K562 (cell line): Measurements from ENCODE around the gene PHLDA3. TPM values are rescaled to one million over a fixed set of nuclear protein-coding genes. Genes with fewer than 3 reads are reported as not detected.

Experiments
- ATF3 ChIP-seq, 2 experiments: fragments of 450-650 bp in 1 of 2; sonication (generic) in 1 of 2; formaldehyde crosslinking in 1 of 2; IDR thresholded peaks in 1 of 2; conservative IDR thresholded peaks in 1 of 2; 2 replicates each; pipeline versions ENCODE4 v1.6.1 to v1.8.1; 2016 to 2023; ENCODE audit warnings: mild to moderate bottlenecking in 2 of 2, moderate library complexity in 2 of 2, inconsistent platforms in 1 of 2, missing genetic modification reagents in 1 of 2
- ATF7 ChIP-seq: fragments of 450-650 bp; IDR thresholded peaks from 2 replicates; pipeline ENCODE4 v1.7.1; 2014; ENCODE audit warnings: mild to moderate bottlenecking, moderate library complexity
- CREBBP ChIP-seq: IDR thresholded peaks from one replicate; pipeline ENCODE4 v1.6.1; 2012; ENCODE audit warnings: low read depth, mild to moderate bottlenecking, control low read depth, inconsistent platforms, low read length
- CXXC5 ChIP-seq: fragments of 250-450 bp; sonication (Bioruptor Pico); IDR thresholded peaks from 2 replicates; pipeline ENCODE4 v1.8.0; 2022; ENCODE audit warnings: inconsistent platforms, mild to moderate bottlenecking, moderate library complexity
- DLX4 ChIP-seq: fragments of 250-450 bp; sonication (Bioruptor Pico); IDR thresholded peaks from 2 replicates; pipeline ENCODE4 v1.6.1; 2021; ENCODE audit warnings: mild to moderate bottlenecking
- E2F4 ChIP-seq: sonication (generic); formaldehyde crosslinking; IDR thresholded peaks from 2 replicates; pipeline ENCODE4 v1.8.0; 2022; ENCODE audit warnings: mild to moderate bottlenecking, low read depth, missing genetic modification reagents
- FOXA3 ChIP-seq, 2 experiments: fragments of 450-650 bp in 1 of 2; sonication (generic) in 1 of 2; formaldehyde crosslinking; IDR thresholded peaks in 1 of 2; conservative IDR thresholded peaks in 1 of 2; 2 replicates each; pipeline versions ENCODE4 v1.4.0 to v1.8.0; 2020 to 2022; ENCODE audit warnings: mild to moderate bottlenecking in 2 of 2, missing genetic modification reagents in 1 of 2
- HEY1 ChIP-seq: fragments of 250-450 bp; sonication (Bioruptor Pico); IDR thresholded peaks from 2 replicates; pipeline ENCODE4 v1.5.0; 2020; ENCODE audit warnings: mild to moderate bottlenecking, moderate library complexity, borderline replicate concordance
- HSF4 ChIP-seq: fragments of 250-450 bp; sonication (Bioruptor Pico); IDR thresholded peaks from 2 replicates; pipeline ENCODE4 v2.1.2; 2022; ENCODE audit warnings: mild to moderate bottlenecking, moderate library complexity, borderline replicate concordance
- MBD1 ChIP-seq: fragments of 250-450 bp; sonication (Bioruptor Pico); IDR thresholded peaks from 2 replicates; pipeline ENCODE4 v1.8.0; 2022; ENCODE audit warnings: inconsistent platforms
- NONO ChIP-seq, 2 experiments: fragments of 200-400 bp in 1 of 2; fragments of 450-650 bp in 1 of 2; formaldehyde crosslinking in 1 of 2; IDR thresholded peaks; 2 replicates each; pipeline ENCODE4 v1.6.1; 2017; ENCODE audit warnings: low read depth in 2 of 2, mild to moderate bottlenecking in 2 of 2, moderate library complexity in 2 of 2, low read length in 1 of 2
- POLR2A ChIP-seq: fragments of 450-650 bp; conservative IDR thresholded peaks from 2 replicates; pipeline ENCODE4 v1.6.1; 2016
- PYGO2 ChIP-seq: fragments of 450-650 bp; IDR thresholded peaks from 2 replicates; pipeline ENCODE4 v1.6.1; 2016; ENCODE audit warnings: mild to moderate bottlenecking, missing genetic modification characterization, moderate library complexity, missing compliant biosample characterization
- RAD51 ChIP-seq: fragments of 450-650 bp; IDR thresholded peaks from 2 replicates; pipeline ENCODE4 v1.7.1; 2016; ENCODE audit warnings: low read depth, mild to moderate bottlenecking, borderline replicate concordance
- TCF3 ChIP-seq: sonication (generic); formaldehyde crosslinking; IDR thresholded peaks from 2 replicates; pipeline ENCODE4 v1.4.0; 2020; ENCODE audit warnings: mild to moderate bottlenecking, missing genetic modification reagents
- TOE1 ChIP-seq, 2 experiments: fragments of 450-650 bp in 1 of 2; sonication (generic) in 1 of 2; formaldehyde crosslinking in 1 of 2; IDR thresholded peaks; 2 replicates each; pipeline versions ENCODE4 v1.7.1 to v1.8.0; 2016 to 2022; ENCODE audit warnings: borderline replicate concordance in 2 of 2, mild to moderate bottlenecking in 2 of 2, antibody characterized with exemption in 1 of 2, inconsistent platforms in 1 of 2, low read depth in 1 of 2, missing genetic modification reagents in 1 of 2, moderate library complexity in 1 of 2
- ZBTB8A ChIP-seq: fragments of 450-650 bp; IDR thresholded peaks from 2 replicates; pipeline ENCODE4 v1.6.1; 2018; ENCODE audit warnings: mild to moderate bottlenecking, moderate library complexity; ENCODE audit not compliant: partially characterized antibody
- ZBTB9 ChIP-seq: fragments of 450-650 bp; formaldehyde crosslinking; IDR thresholded peaks from 2 replicates; pipeline ENCODE4 v1.4.0; 2020; ENCODE audit warnings: mild to moderate bottlenecking, moderate library complexity
- ZNF124 ChIP-seq: sonication (generic); formaldehyde crosslinking; IDR thresholded peaks from 2 replicates; pipeline ENCODE4 v1.8.1; 2022; ENCODE audit warnings: missing genetic modification reagents
- ZNF212 ChIP-seq: fragments of 450-650 bp; formaldehyde crosslinking; IDR thresholded peaks from 2 replicates; pipeline ENCODE4 v1.4.0; 2020; ENCODE audit warnings: mild to moderate bottlenecking
- ZNF589 ChIP-seq: fragments of 200-800 bp; sonication (Bioruptor generic); IDR thresholded peaks from 2 replicates; pipeline ENCODE4 v1.6.1; 2016; ENCODE audit warnings: low read depth, missing genetic modification characterization, missing compliant biosample characterization
- polyA plus RNA-seq, 8 experiments: library from polyadenylated mRNA; depleted of rRNA in 4 of 8; stranded (reverse) in 5 of 8; unstranded in 3 of 8; fragments of >200 nt; fragmentation: Nextera tagmentation in 2 of 8; fragmentation: Illumina TruSeq in 1 of 8; extraction: Ambion mirVana in 2 of 8; extraction: Trizol in 1 of 8; gene quantifications; 2 replicates each; pipeline versions ENCODE4 v1.2.1 to v1.2.3, GENCODE V29; 2011 to 2014; ENCODE audit warnings: inconsistent platforms in 1 of 8, missing spikeins in 1 of 8
- total RNA-seq, 7 experiments: library from RNA; depleted of rRNA in 6 of 7; stranded (reverse); fragments of >200 nt in 6 of 7; fragmentation: Illumina TruSeq in 2 of 7; extraction: Trizol in 2 of 7; gene quantifications; 2 replicates each; pipeline versions ENCODE4 v1.2.1 to v1.2.3, GENCODE V29; 2011 to 2021; ENCODE audit warnings: low replicate concordance in 1 of 7

Gene PHLDA3
- total and polyA plus RNA-seq, 9 of the 15 experiments (the other 6 are each of a cell fraction or from before 2014, with no cell fraction given), result 0.11 to 0.27 TPM; not detected in 7

- TF ChIP-seq FOXA3 (CRISPR knock-in tag; conservative IDR thresholded peaks at IDR 0.05 in 1 of 2, IDR thresholded peaks at IDR 0.05 in 1 of 2) (no peak), ZBTB9 (peak; percentile 22; the same call in 1 of the 2 replicates), ATF3 (IDR thresholded peaks at IDR 0.05) (peak; percentile 77), ATF3 (CRISPR knock-in tag; conservative IDR thresholded peaks at IDR 0.05) (no peak), ZBTB8A (no peak), POLR2A (no peak), ZNF212 (CRISPR knock-in tag) (no peak), E2F4 (CRISPR knock-in tag) (no peak), ZNF589 (CRISPR knock-in tag) (no peak; the same call in 1 of the 2 replicates), TOE1 (IDR thresholded peaks at IDR 0.05; ENCODE audit: borderline replicate concordance) (no peak), TOE1 (CRISPR knock-in tag; IDR thresholded peaks at IDR 0.05; ENCODE audit: borderline replicate concordance, low read depth) (no peak), DLX4 (CRISPR knock-in tag) (no peak), CXXC5 (CRISPR knock-in tag) (no peak), HSF4 (CRISPR knock-in tag) (no peak), RAD51 (no peak), CREBBP (no peak), ATF7 (0 out of 2 replicates have a peak, but pooled peaks have one; percentile 8), TCF3 (CRISPR knock-in tag) (no peak), NONO (IDR thresholded peaks at IDR 0.05; ENCODE audit: low read depth in 2 of 2, low read length in 1 of 2) (no peak), ZNF124 (CRISPR knock-in tag) (no peak), MBD1 (CRISPR knock-in tag) (no peak), HEY1 (CRISPR knock-in tag) (no peak), PYGO2 (tag) (no peak)
These were observed 8.0 kb downstream of the PHLDA3 start (continued) for GRCh38 chr1:201460814-201461644.
